Measurements from ENCODE around the gene BBS9. TPM values are rescaled to one million over a fixed set of nuclear protein-coding genes. Genes with fewer than 3 reads are reported as not detected.
A peak's percentile ranks its signal among the peaks of the same experiment; 100 is the strongest.

Gene BBS9
- total RNA-seq, 1 experiment from 2014 or later = 26.4 TPM

GRCh38 chr7:33079763-33080690 lies 49.3 kb upstream of the BBS9 start:
- H3K9ac ChIP-seq (ENCODE audit: extremely low read depth, insufficient read length, low read length) = no peak overlapping the region
- H3K4me2 ChIP-seq (ENCODE audit: insufficient read depth, insufficient read length, low read length) = no peak overlapping the region
- H2BK20ac ChIP-seq (ENCODE audit: low read depth, low read length, poor library complexity, severe bottlenecking) = no peak overlapping the region
- Mint-ChIP-seq H3K27ac (no peak overlapping the region), H3K9me3 (no peaks in the 10 kb centered on the region), H3K36me3 (ENCODE audit: insufficient read depth in 1 of 3, low read depth in 3 of 3) (no peaks in the 10 kb centered on the region), H3K27me3 (ENCODE audit: low read depth) (no peaks in the 10 kb centered on the region; the same call in none of the 2 replicates), H3K4me3 (no peak overlapping the region), H3K4me1 (peaks cover 48 to 51% of the 10 kb centered on the region in 2 experiments)
- no peaks in the 10 kb centered on the region for H3K23me2 ChIP-seq (ENCODE audit: insufficient read length, low read depth, low read length, poor library complexity, severe bottlenecking)
- no peak overlapping the region for H3K23ac ChIP-seq (ENCODE audit: insufficient read length, low read depth, low read length)
- no peak overlapping the region for H2BK120ac ChIP-seq (ENCODE audit: low read depth, low read length, poor library complexity, severe bottlenecking)
- H3T11ph ChIP-seq (ENCODE audit: low read length) = no peak overlapping the region
- H3K4me1 ChIP-seq (ENCODE audit: insufficient read depth, low read length) = peaks cover 11% of the 10 kb centered on the region; the same call in 1 of the 2 replicates
- H3K27me3 ChIP-seq (ENCODE audit: insufficient read depth, low read length) = no peaks in the 10 kb centered on the region
- no peaks in the 10 kb centered on the region for H4K20me1 ChIP-seq (ENCODE audit: control insufficient read depth, insufficient read depth, insufficient read length)
- no peak overlapping the region for H4K8ac ChIP-seq (replicated peaks; ENCODE audit: insufficient read length, low read depth, low read length)
- no peak overlapping the region for H2AK5ac ChIP-seq (ENCODE audit: insufficient read length, low read length)
- H4K91ac ChIP-seq (ENCODE audit: insufficient read length, low read depth, low read length) = no peak overlapping the region
- H3K56ac ChIP-seq (ENCODE audit: insufficient read length, low read depth, low read length) = no peak overlapping the region
- H3K79me1 ChIP-seq (ENCODE audit: insufficient read depth, low read depth, low read length, poor library complexity, severe bottlenecking) = no peaks in the 10 kb centered on the region
- no peak overlapping the region for H2BK12ac ChIP-seq (ENCODE audit: insufficient read length, low read depth, low read length)
- TF ChIP-seq CTCF (conservative IDR thresholded peaks at IDR 0.05) = no peak
- no CpG with 5 or more reads among the region's 9 CpGs for WGBS (ENCODE audit: extremely low coverage, insufficient read length, low lambda C conversion rate)
- 0 out of 2 replicates have a peak overlapping the region, but pooled peaks have one; percentile 20 for H2BK15ac ChIP-seq (ENCODE audit: low read depth, low read length)
- H3K9me3 ChIP-seq (ENCODE audit: control insufficient read depth, low read depth, low read length) = no peaks in the 10 kb centered on the region
- H4K5ac ChIP-seq (ENCODE audit: insufficient read length, low read depth, low read length) = no peak overlapping the region
- no peak overlapping the region for H3K14ac ChIP-seq (ENCODE audit: insufficient read depth, low read length)
- DNase-seq = no peak
- H2AFZ ChIP-seq (ENCODE audit: low read length) = no peak overlapping the region
- no peaks in the 10 kb centered on the region for H3K79me2 ChIP-seq (ENCODE audit: insufficient read depth, low read length)
- H3K18ac ChIP-seq (ENCODE audit: insufficient read length, low read depth, low read length) = no peak overlapping the region
- no peak overlapping the region for H3K27ac ChIP-seq (ENCODE audit: insufficient read length, low read depth, low read length)
- H2BK5ac ChIP-seq (ENCODE audit: insufficient read length, low read length) = no peak overlapping the region
- no peak overlapping the region for H3K4ac ChIP-seq (ENCODE audit: low read depth, low read length)
